ENCODE measurements around the gene GRB10. TPM values are rescaled to one million over a fixed set of nuclear protein-coding genes. Genes with fewer than 3 reads are reported as not detected.
A peak's percentile ranks its signal among the peaks of the same experiment; 100 is the strongest.

Gene GRB10
- total and polyA plus RNA-seq, 3 experiments from 2014 or later, result 0.20 to 0.49 (median 0.20) TPM

GRCh38 chr7:50798126-50798525, 15.4 kb upstream of the GRB10 start:
- no peak overlapping the region for H3K4me3 Mint-ChIP-seq
- DNase-seq, result no peak
- peaks cover 0 to 2% (median 0%) of the 10 kb centered on the region in 3 donors for H3K36me3 Mint-ChIP-seq
- H3K27ac Mint-ChIP-seq, result no peak overlapping the region
- Histone ChIP-seq H3K4me3 (ENCODE audit: low read length) (no peak overlapping the region), H3K4me1 (ENCODE audit: insufficient read depth, low read length) (no peaks in the 10 kb centered on the region), H3K27me3 (ENCODE audit: insufficient read depth, low read length, poor library complexity, severe bottlenecking) (peaks cover 4% of the 10 kb centered on the region), H3K36me3 (ENCODE audit: insufficient read depth, low read length) (no peaks in the 10 kb centered on the region), H3K27ac (ENCODE audit: low read depth, low read length) (no peak overlapping the region), H3K9me3 (ENCODE audit: low read length) (no peaks in the 10 kb centered on the region)
- peaks cover 0 to 6% (median 3%) of the 10 kb centered on the region in 5 donors for H3K9me3 Mint-ChIP-seq
- ChIA-PET POLR2A (no interaction called here), CTCF (no interaction called here)
- H3K27me3 Mint-ChIP-seq, result peaks cover 33 to 61% of the 10 kb centered on the region in 2 donors
- H3K4me1 Mint-ChIP-seq, result peaks cover 3 to 8% (median 6%) of the 10 kb centered on the region in 3 donors

GRCh38 chr7:50795831-50796230, 13.1 kb upstream of the GRB10 start:
- Histone ChIP-seq H3K27me3 (ENCODE audit: insufficient read depth, low read length, poor library complexity, severe bottlenecking) (peaks cover 11% of the 10 kb centered on the region), H3K9me3 (ENCODE audit: low read length) (no peaks in the 10 kb centered on the region), H3K4me3 (ENCODE audit: low read length) (no peak overlapping the region), H3K36me3 (ENCODE audit: insufficient read depth, low read length) (no peaks in the 10 kb centered on the region), H3K4me1 (ENCODE audit: insufficient read depth, low read length) (peaks cover 6% of the 10 kb centered on the region), H3K27ac (ENCODE audit: low read depth, low read length) (no peak overlapping the region)
- H3K4me3 Mint-ChIP-seq, result no peak overlapping the region
- ChIA-PET POLR2A (no interaction called here), CTCF (interaction anchor here (1.2 kb wide), 1 partner anchor 11 kb away, joined by 3 read pairs; no protein-coding TSS in a partner anchor)
- peaks cover 0 to 6% (median 3%) of the 10 kb centered on the region in 5 donors for H3K9me3 Mint-ChIP-seq
- peaks cover 43 to 61% of the 10 kb centered on the region in 2 donors for H3K27me3 Mint-ChIP-seq
- no peak overlapping the region for H3K27ac Mint-ChIP-seq
- H3K36me3 Mint-ChIP-seq, result peaks cover 0 to 2% (median 0%) of the 10 kb centered on the region in 3 donors
- H3K4me1 Mint-ChIP-seq, result peaks cover 5 to 14% (median 9%) of the 10 kb centered on the region in 3 donors
- no peak for DNase-seq

- no peak for DNase-seq
- H3K9me3 Mint-ChIP-seq, result peaks cover 0 to 6% (median 3%) of the 10 kb centered on the region in 5 donors
- H3K4me3 Mint-ChIP-seq, result peak overlapping the region in 2 of 7 donors; percentile 16 to 23
- Histone ChIP-seq H3K4me1 (ENCODE audit: insufficient read depth, low read length) (peaks cover 6% of the 10 kb centered on the region), H3K27me3 (ENCODE audit: insufficient read depth, low read length, poor library complexity, severe bottlenecking) (peaks cover 11% of the 10 kb centered on the region), H3K27ac (ENCODE audit: low read depth, low read length) (no peak overlapping the region), H3K4me3 (ENCODE audit: low read length) (no peak overlapping the region), H3K9me3 (ENCODE audit: low read length) (no peaks in the 10 kb centered on the region), H3K36me3 (ENCODE audit: insufficient read depth, low read length) (no peaks in the 10 kb centered on the region)
- peaks cover 0 to 2% (median 0%) of the 10 kb centered on the region in 3 donors for H3K36me3 Mint-ChIP-seq
- CTCF ChIA-PET, result interaction anchor here (1.2 kb wide), 1 partner anchor 12 kb away, joined by 3 read pairs; no protein-coding TSS in a partner anchor
- H3K4me1 Mint-ChIP-seq, result peaks cover 5 to 14% (median 9%) of the 10 kb centered on the region in 3 donors
- peaks cover 46 to 65% of the 10 kb centered on the region in 2 donors for H3K27me3 Mint-ChIP-seq
- POLR2A ChIA-PET, result no interaction called here
- H3K27ac Mint-ChIP-seq, result no peak overlapping the region
Measured at GRCh38 chr7:50795253-50795652, 12.6 kb upstream of the GRB10 start.

- peak overlapping the region in 1 of 8 donors; percentile 40 for H3K27ac Mint-ChIP-seq
- no peak for DNase-seq
- H3K27ac ChIP-seq (ENCODE audit: low read depth, low read length), result no peak overlapping the region
- ChIA-PET POLR2A (no interaction called here), CTCF (no interaction called here)
- H3K27me3 ChIP-seq (ENCODE audit: insufficient read depth, low read length, poor library complexity, severe bottlenecking), result peaks cover 11% of the 10 kb centered on the region
- peaks cover 0 to 7% (median 4%) of the 10 kb centered on the region in 5 donors for H3K9me3 Mint-ChIP-seq
- no peaks in the 10 kb centered on the region for H3K36me3 ChIP-seq (ENCODE audit: insufficient read depth, low read length)
- peaks cover 0 to 2% (median 0%) of the 10 kb centered on the region in 3 donors for H3K36me3 Mint-ChIP-seq
- peaks cover 51 to 65% of the 10 kb centered on the region in 2 donors for H3K27me3 Mint-ChIP-seq
- H3K4me3 Mint-ChIP-seq, result peak overlapping the region; percentile 45 to 87 (median 77)
- H3K4me3 ChIP-seq (ENCODE audit: low read length), result no peak overlapping the region
- H3K9me3 ChIP-seq (ENCODE audit: low read length), result no peaks in the 10 kb centered on the region
- peaks cover 6% of the 10 kb centered on the region for H3K4me1 ChIP-seq (ENCODE audit: insufficient read depth, low read length)
- peaks cover 5 to 14% (median 9%) of the 10 kb centered on the region in 3 donors for H3K4me1 Mint-ChIP-seq
Measured at GRCh38 chr7:50793947-50794570, 11.4 kb upstream of the GRB10 start.

GRCh38 chr7:50793120-50793946, 10.6 kb upstream of the GRB10 start:
- ChIA-PET CTCF (no interaction called here), POLR2A (no interaction called here)
- Histone ChIP-seq H3K4me3 (ENCODE audit: low read length) (no peak overlapping the region), H3K9me3 (ENCODE audit: low read length) (no peaks in the 10 kb centered on the region), H3K27me3 (ENCODE audit: insufficient read depth, low read length, poor library complexity, severe bottlenecking) (peaks cover 11% of the 10 kb centered on the region), H3K4me1 (ENCODE audit: insufficient read depth, low read length) (peaks cover 6% of the 10 kb centered on the region), H3K27ac (ENCODE audit: low read depth, low read length) (no peak overlapping the region), H3K36me3 (ENCODE audit: insufficient read depth, low read length) (no peaks in the 10 kb centered on the region)
- peak overlapping the region in 6 of 7 donors; percentile 67 to 87 (median 78) for H3K4me3 Mint-ChIP-seq
- H3K27ac Mint-ChIP-seq, result no peak overlapping the region
- H3K9me3 Mint-ChIP-seq, result peaks cover 0 to 11% (median 5%) of the 10 kb centered on the region in 5 donors
- H3K27me3 Mint-ChIP-seq, result peaks cover 59 to 71% of the 10 kb centered on the region in 2 donors
- peaks cover 5 to 14% (median 9%) of the 10 kb centered on the region in 3 donors for H3K4me1 Mint-ChIP-seq
- DNase-seq, result peak in 2 of 5 donors; percentile 6 to 25
- H3K36me3 Mint-ChIP-seq, result peaks cover 0 to 2% (median 0%) of the 10 kb centered on the region in 3 donors

- peaks cover 6% of the 10 kb centered on the region for H3K4me1 ChIP-seq (ENCODE audit: insufficient read depth, low read length)
- peak overlapping the region; percentile 68 for H3K27ac ChIP-seq (ENCODE audit: low read depth, low read length)
- H3K27me3 ChIP-seq (ENCODE audit: insufficient read depth, low read length, poor library complexity, severe bottlenecking), result peaks cover 11% of the 10 kb centered on the region
- H3K36me3 ChIP-seq (ENCODE audit: insufficient read depth, low read length), result no peaks in the 10 kb centered on the region
- peak overlapping the region in 1 of 8 donors; percentile 77 for H3K27ac Mint-ChIP-seq
- H3K4me3 ChIP-seq (ENCODE audit: low read length), result peak overlapping the region; percentile 41
- H3K36me3 Mint-ChIP-seq, result peaks cover 0 to 2% (median 0%) of the 10 kb centered on the region in 3 donors
- H3K27me3 Mint-ChIP-seq, result peaks cover 60 to 74% of the 10 kb centered on the region in 2 donors
- peak in 1 of 5 donors; percentile 21 for DNase-seq
- H3K4me3 Mint-ChIP-seq, result peak overlapping the region; percentile 63 to 81 (median 73)
- CTCF ChIA-PET, result no interaction called here
- H3K4me1 Mint-ChIP-seq, result peaks cover 5 to 14% (median 9%) of the 10 kb centered on the region in 3 donors
- peaks cover 0 to 16% (median 7%) of the 10 kb centered on the region in 5 donors for H3K9me3 Mint-ChIP-seq
- H3K9me3 ChIP-seq (ENCODE audit: low read length), result no peaks in the 10 kb centered on the region
- POLR2A ChIA-PET, result no interaction called here
Measured at GRCh38 chr7:50792342-50793119, 9.8 kb upstream of the GRB10 start.

- Histone ChIP-seq H3K27ac (ENCODE audit: low read depth, low read length) (peak overlapping the region; percentile 68), H3K9me3 (ENCODE audit: low read length) (no peaks in the 10 kb centered on the region), H3K4me1 (ENCODE audit: insufficient read depth, low read length) (peaks cover 6% of the 10 kb centered on the region), H3K4me3 (ENCODE audit: low read length) (peak overlapping the region; percentile 41), H3K27me3 (ENCODE audit: insufficient read depth, low read length, poor library complexity, severe bottlenecking) (peaks cover 11% of the 10 kb centered on the region), H3K36me3 (ENCODE audit: insufficient read depth, low read length) (no peaks in the 10 kb centered on the region)
- peaks cover 0 to 2% (median 0%) of the 10 kb centered on the region in 3 donors for H3K36me3 Mint-ChIP-seq
- H3K27me3 Mint-ChIP-seq, result peaks cover 59 to 74% of the 10 kb centered on the region in 2 donors
- DNase-seq, result no peak
- CTCF ChIA-PET, result no interaction called here
- H3K4me1 Mint-ChIP-seq, result peaks cover 5 to 14% (median 9%) of the 10 kb centered on the region in 3 donors
- POLR2A ChIA-PET, result no interaction called here
- H3K9me3 Mint-ChIP-seq, result peaks cover under 1 to 20% (median 7%) of the 10 kb centered on the region in 5 donors
- H3K27ac Mint-ChIP-seq, result no peak overlapping the region
- peak overlapping the region; percentile 63 to 81 (median 73) for H3K4me3 Mint-ChIP-seq
Measured at GRCh38 chr7:50791938-50792341, 9.2 kb upstream of the GRB10 start.

Measured in CD8-positive, alpha-beta memory T cell (primary cell).